AG09319 (cell line): Measurements from ENCODE around the gene KIF26B.

Experiments
- DNase-seq: peaks from one replicate; pipeline ENCODE4 v3.0.0-alpha.2; 2010; ENCODE audit warnings: low read depth; ENCODE audit errors: extremely low read depth
- CTCF ChIP-seq: IDR thresholded peaks from 2 replicates; pipeline ENCODE4 v1.5.1; 2011; ENCODE audit warnings: low read depth, mild to moderate bottlenecking, inconsistent platforms, low read length, moderate library complexity

The KIF26B gene

DNA sequence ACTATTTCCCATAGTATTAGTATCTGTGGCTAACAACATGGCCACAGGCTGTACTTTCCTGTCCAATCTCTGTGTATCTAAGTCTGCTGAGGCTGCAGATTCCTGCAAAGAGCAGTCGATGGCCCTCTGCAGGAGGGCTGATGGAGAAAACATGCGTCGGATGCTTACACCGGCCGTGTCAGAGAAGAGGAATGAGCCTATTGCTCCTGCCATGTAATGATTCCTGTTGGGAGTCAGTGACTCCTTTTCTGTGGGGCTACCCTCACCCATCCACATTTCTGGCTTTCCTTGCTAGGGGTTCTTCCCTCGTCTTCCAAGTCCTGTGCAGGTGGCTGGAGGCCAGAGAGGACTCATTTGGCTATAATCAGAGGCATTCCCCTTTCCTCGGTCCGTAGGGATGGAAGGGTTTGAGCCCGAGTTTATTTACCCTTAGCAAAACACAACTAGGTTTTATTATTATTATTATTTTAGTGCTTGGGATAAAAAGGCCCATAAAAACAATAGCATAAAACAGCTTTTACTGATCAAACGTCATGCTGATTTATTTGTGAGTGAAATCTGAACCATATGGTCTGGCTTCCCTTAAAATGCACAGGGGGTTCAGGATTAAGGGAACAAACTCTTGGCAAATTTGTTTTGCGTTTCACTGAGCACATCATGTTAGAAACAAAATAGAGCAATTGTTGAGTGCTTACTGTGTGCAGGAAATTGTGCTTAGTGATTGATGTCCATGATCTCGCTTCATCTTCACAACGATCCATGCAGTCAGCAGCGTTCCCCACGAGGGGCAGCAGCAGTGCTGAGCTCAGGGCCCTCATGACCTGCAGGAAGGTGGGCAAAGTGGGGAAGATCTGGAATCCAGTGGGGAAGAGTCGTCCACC, 70.8 kb downstream of the KIF26B start:
- TF ChIP-seq CTCF: no peak

GRCh38 chr1:245226203-245226499, 71.4 kb downstream of the KIF26B start:
- no peak for DNase-seq
- no peak for TF ChIP-seq CTCF

More for the DNA sequence above, 70.8 kb downstream of the KIF26B start:
- no peak for DNase-seq

DNA sequence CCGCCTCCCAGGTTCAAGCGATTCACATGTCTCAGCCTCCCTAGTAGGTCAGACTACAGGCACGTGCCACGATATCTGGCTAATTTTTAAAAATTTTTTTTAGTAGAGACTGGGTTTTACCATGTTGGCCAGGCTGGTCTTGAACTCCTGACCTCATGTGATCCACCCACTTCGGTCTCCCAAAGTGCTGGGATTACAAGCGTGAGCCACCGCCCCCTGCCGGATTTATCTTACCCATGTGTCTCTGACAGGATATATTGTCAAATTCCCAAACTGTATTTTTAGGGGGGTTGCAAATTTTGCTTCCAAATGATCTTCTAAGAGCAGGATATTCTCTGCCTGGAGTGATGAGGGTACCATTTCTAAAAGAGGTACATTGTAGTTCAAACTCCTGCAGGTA, 74.3 kb downstream of the KIF26B start:
- DNase-seq: no peak
- TF ChIP-seq CTCF: no peak

- peak; percentile 11 for DNase-seq
- no peak for TF ChIP-seq CTCF
Measured at GRCh38 chr1:245232931-245233330, 78.1 kb downstream of the KIF26B start.

DNA sequence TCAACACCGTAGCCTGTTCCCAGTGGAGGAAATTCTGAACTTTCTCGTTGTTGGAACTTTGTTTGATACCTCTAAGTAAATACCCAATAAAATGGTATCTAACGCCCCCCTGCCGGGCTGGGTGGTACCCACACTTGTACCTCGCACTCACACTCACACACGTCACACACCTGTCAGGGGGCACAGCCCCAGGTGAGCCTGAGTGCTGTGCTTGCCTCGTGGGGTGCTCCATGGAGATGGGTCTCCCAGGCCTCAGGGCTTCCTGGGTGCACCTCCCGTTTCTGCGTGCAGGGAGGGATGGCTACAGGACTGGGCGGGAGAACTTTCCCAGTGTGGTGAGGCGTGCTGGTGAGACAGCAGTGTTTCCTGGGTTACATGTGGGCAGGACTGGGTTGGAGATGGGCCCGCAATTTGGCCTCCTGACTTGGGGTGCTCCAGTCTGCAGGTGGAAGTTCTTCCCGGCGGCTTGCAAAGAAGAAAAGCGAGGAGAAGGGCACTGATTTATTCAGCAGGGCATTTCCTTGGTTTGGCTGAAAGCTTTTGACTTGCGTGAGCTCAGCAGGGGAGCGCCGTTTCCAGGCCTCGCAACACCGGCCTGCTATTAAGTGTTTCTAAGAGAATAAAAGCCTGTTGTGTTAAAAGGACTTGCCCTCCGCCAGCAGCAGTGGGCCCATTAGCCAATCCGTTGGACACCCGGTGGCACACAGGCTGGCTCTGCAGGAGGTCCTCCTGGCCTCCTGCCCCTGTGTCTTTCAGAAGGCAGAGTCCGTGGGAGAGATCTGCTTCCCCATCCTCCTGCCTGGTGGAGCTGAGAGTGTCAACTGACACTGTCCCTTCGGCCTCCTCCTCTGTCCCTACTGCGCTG, 79.7 kb downstream of the KIF26B start:
- DNase-seq: no peak
- no peak for TF ChIP-seq CTCF

DNA sequence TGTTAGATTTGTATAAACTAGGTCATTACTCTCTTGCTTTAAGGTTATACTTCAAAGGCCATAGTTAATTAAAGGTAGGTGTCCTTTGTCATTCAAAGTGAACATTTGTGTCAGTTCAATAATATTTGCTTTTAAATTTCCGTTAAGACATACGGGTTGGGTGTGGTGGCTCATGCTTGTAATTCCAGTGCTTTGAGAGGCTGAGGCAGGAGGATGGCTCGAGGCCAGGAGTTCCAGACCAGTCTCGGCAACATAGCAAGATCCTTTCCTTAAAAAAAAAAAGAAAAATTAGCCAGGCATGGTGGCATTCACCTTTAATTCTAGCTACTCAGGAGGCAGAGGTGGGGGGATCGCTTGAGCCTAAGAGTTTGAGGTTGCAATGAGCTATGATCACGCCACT, 80.4 kb downstream of the KIF26B start:
- DNase-seq: no peak
- no peak for TF ChIP-seq CTCF

DNA sequence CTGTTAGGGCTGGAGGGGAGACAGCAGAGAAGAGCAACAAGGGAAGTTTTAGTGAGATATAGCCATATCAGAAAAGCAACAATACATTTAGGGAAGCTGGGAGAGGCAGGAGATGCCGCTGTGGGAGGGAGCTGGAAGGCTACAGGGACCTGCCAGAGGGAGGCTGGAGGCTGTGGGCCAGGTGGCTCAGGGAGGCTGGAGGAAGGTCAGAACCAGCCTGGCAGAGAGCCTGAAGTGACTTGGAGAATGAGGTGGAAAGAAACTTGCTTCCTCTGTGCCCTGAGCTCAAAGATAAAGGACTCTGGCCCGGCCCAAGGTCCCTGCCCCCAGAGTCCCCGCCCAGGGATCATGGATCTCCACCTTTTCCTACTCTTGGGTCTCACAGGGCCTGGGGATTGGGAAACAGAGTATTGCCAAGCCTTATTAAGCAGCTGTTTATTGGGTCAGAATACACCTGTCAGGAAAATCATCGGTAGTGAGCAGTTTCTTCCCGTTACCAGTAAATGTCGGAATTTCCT, 85.9 kb downstream of the KIF26B start:
- DNase-seq: no peak
- TF ChIP-seq CTCF: no peak
